ENCODE results near the gene HPD. TPM values are rescaled to one million over a fixed set of nuclear protein-coding genes. Genes with fewer than 3 reads are reported as not detected.

The HPD gene
- total and polyA plus RNA-seq, 7 donors = 0.27 to 2.8 (median 0.61) TPM; not detected in 1

DNA sequence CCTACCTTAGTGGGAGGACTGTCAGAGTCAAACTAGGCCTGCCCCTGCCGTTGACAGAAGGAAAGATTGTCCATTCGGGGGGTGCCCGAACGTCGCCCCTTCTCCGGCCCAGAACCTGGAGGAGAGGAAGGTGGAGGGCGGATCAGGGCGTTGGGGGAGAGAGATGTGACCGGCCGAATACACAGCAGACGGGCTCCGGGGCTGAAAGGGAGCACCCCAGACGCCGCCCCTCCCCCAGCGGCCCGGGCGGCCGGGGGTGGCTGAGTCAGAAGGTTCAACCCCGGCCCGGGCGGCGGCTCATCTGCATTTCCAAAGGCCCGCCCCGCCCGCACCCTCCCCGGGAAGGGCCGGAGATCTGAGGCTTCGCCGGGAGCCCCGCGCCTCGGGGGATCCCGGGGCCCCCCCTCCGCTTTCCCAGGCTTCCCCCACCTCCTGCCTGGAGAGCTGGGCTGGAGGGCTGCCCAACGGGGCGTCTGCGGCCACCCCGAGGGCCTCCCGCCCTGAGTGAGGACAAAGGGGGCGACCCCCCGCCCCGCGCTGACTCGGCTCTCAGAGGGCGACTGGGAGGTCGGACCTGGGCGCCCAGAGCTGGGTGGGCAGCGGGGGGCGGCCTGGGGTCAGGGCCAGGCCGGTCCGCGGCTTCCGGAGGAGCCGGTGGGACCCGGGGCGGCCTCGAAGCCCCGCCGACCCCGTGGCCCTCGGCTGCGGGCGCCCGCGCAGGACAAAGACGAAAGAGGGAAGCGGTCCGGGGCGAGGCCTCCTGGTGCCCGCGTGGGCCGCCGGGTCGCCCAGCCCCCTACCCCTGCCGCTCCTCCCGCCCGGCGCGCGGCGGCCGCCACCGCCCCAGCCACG, 58.6 kb downstream of the HPD start:
- peak overlapping the region; percentile 100 for H3K27ac ChIP-seq
- intact Hi-C loops (cut with DNase I) = loop anchor here (10.0 kb wide), 1 partner anchor 265 kb away; no protein-coding TSS in a partner anchor
- H3K9me3 ChIP-seq = no peaks in the 10 kb centered on the region
- no peaks in the 10 kb centered on the region for H3K27me3 ChIP-seq
- peaks cover 0 to 12% (median 4%) of the 10 kb centered on the region in 4 donors for H3K36me3 ChIP-seq
- H3K4me1 ChIP-seq = peaks cover 0 to 50% (median 46%) of the 10 kb centered on the region in 4 donors
- DNase-seq = peak; percentile 97
- 0 to 1% methylated on average over 84 of the region's 84 CpGs for WGBS, 2 donors
- H3K4me3 ChIP-seq = peak overlapping the region; percentile 58 to 81 (median 78)
- TF ChIP-seq POLR2AphosphoS5 (IDR thresholded peaks at IDR 0.05) (peak; percentile 71 to 91 (median 81)), POLR2A (IDR thresholded peaks at IDR 0.05) (peak; percentile 75 to 86), EP300 (IDR thresholded peaks at IDR 0.05) (no peak)
- TF ChIP-seq, protein P1, sequence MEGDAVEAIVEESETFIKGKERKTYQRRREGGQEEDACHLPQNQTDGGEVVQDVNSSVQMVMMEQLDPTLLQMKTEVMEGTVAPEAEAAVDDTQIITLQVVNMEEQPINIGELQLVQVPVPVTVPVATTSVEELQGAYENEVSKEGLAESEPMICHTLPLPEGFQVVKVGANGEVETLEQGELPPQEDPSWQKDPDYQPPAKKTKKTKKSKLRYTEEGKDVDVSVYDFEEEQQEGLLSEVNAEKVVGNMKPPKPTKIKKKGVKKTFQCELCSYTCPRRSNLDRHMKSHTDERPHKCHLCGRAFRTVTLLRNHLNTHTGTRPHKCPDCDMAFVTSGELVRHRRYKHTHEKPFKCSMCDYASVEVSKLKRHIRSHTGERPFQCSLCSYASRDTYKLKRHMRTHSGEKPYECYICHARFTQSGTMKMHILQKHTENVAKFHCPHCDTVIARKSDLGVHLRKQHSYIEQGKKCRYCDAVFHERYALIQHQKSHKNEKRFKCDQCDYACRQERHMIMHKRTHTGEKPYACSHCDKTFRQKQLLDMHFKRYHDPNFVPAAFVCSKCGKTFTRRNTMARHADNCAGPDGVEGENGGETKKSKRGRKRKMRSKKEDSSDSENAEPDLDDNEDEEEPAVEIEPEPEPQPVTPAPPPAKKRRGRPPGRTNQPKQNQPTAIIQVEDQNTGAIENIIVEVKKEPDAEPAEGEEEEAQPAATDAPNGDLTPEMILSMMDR (IDR thresholded peaks at IDR 0.05) = no peak

DNA sequence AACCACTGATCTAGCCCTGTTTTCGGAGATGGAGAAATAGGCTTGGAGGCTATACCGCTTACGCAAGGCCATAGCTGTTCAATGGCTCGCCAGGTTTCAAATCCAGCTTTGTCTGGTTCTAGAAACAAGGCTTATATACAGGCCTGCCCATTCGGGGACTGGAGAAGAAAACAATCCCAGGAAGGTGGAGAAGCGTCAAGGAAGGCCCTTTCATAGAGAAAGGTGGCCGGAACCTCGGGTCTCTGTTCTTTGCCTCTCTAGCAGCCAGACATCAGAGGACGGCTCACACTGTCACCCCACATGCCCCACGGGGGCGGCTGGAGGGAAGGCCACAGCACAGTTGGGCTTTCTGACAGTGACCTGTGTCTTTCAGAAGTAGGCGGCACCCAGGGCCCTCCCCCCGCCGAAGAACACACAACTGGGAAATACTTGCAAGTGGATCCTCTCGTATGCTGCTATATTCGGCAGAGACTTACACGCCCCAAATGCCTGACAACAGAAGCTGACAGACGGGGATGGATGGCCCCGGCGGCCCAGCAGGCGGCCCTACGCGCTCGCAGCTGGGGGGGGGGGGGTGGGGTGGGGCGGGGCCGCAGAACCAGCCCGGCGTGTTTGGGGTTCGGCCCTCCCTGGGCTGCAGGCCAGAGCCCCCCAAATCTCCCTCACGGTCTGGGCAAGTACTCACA, 59.4 kb downstream of the HPD start:
- WGBS, 2 donors = 5 to 13% methylated on average over 30 of the region's 30 CpGs
- intact Hi-C loops (cut with DNase I) = no loop called here
- peaks cover 0 to 55% (median 51%) of the 10 kb centered on the region in 4 donors for H3K4me1 ChIP-seq
- H3K27me3 ChIP-seq = no peaks in the 10 kb centered on the region
- peaks cover 0 to 12% (median 4%) of the 10 kb centered on the region in 4 donors for H3K36me3 ChIP-seq
- H3K9me3 ChIP-seq = no peaks in the 10 kb centered on the region
- H3K27ac ChIP-seq = peak overlapping the region; percentile 100
- peak overlapping the region; percentile 58 to 81 (median 78) for H3K4me3 ChIP-seq
- DNase-seq = peak; percentile 93
- no peak for TF ChIP-seq EP300 (IDR thresholded peaks at IDR 0.05)
- peak; percentile 33 to 61 (median 49) for TF ChIP-seq POLR2AphosphoS5 (IDR thresholded peaks at IDR 0.05)

DNA sequence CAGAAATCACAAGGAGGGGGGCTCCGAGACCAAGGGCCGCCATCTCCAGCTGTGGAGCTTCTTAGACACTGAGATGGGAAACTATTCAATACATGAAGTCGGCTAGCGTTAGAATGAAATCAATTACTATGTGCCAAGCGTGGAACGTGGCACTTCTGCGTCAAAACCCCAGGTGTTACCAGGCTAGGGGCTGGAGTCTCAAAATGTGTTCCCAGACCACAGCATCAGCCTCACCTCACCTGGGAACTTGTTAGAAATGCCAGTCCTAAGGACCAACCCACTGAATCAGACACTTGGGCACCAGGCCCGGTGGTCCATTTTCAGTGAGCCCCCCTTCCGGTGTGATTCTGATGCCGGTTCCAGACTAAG, 59.9 kb downstream of the HPD start:
- peaks cover 0 to 60% (median 55%) of the 10 kb centered on the region in 4 donors for H3K4me1 ChIP-seq
- intact Hi-C loops (cut with DNase I) = no loop called here
- H3K36me3 ChIP-seq = peaks cover 0 to 12% (median 4%) of the 10 kb centered on the region in 4 donors
- no peak for DNase-seq
- peak overlapping the region; percentile 58 to 81 (median 78) for H3K4me3 ChIP-seq
- no peak for TF ChIP-seq POLR2AphosphoS5 (IDR thresholded peaks at IDR 0.05)
- peak overlapping the region; percentile 100 for H3K27ac ChIP-seq
- 20 to 66% methylated on average over 10 of the region's 10 CpGs for WGBS, 2 donors
- H3K27me3 ChIP-seq = no peaks in the 10 kb centered on the region
- H3K9me3 ChIP-seq = no peaks in the 10 kb centered on the region

DNA sequence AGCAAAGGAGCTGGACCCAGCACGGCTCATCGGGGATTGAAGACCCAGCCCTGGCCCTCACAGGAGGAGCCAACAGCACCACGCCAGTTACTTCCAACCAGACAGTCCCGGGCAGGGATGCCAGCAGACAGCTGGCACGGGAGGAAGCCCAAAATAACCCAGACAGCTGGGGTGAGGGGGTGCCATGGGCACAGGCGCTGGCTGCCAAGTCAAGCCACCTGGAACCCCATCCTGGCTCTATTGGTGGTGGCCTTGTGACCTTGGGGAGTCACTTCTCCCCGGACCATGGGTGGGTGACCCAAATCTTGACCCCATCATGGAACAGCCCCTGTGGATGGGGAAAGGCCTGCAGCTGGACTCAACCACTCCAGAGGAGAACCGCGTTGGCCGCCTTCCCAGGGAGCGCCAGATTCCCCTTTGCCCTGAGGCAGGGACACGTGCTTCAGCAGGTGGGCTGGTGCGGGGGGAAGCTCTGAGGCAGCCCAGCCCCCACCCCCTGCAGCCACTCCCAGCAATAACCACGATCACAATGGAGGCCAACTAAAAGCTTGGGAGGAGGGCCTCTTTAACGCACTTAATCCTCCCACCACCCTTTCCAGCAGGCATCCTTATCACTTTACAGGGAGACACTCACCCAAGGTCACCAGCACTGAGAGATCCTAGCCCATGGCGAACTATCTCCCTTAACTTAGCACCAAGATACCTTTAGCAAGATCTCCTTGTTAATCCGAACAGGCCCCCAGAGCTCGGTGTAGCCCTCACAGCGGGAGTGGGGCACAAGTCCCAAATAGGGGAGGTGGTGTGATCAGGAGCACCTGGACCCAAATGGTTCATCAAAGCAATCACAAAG, 60.5 kb downstream of the HPD start:
- Histone ChIP-seq H3K9me3 (no peaks in the 10 kb centered on the region), H3K4me1 (peaks cover 0 to 67% (median 61%) of the 10 kb centered on the region in 4 donors), H3K36me3 (peaks cover 0 to 12% (median 4%) of the 10 kb centered on the region in 4 donors), H3K27me3 (no peaks in the 10 kb centered on the region), H3K4me3 (peak overlapping the region in 3 of 4 donors; percentile 75 to 81 (median 81)), H3K27ac (peak overlapping the region; percentile 100)
- no peak for TF ChIP-seq EP300 (IDR thresholded peaks at IDR 0.05)
- TF ChIP-seq, protein P1 (IDR thresholded peaks at IDR 0.05) = no peak
- peak; percentile 20 to 56 (median 22) for TF ChIP-seq POLR2AphosphoS5 (IDR thresholded peaks at IDR 0.05)
- no peak for TF ChIP-seq POLR2A (IDR thresholded peaks at IDR 0.05)
- WGBS, 2 donors = 13 to 40% methylated on average over 19 of the region's 19 CpGs
- peak; percentile 89 for DNase-seq
- intact Hi-C loops (cut with DNase I) = no loop called here
